GM04503 (cell line): ENCODE data around the gene THRSP.
"Not testable (repeated sequence)": the region's sequence is repeated elsewhere in the genome, so short reads cannot be mapped to it uniquely, and the experiment has no call there.

Source experiments
- DNase-seq: peaks from one replicate; pipeline ENCODE4 v3.0.0-alpha.2; 2012; ENCODE audit warnings: low read depth

THRSP gene

GRCh38 chr11:78063440-78064181 lies at the start of gene THRSP:
Gene THRSP, plus strand, starts transcription at chr11:78063861. Its CDS starts 21 bp downstream, at chr11:78063882.
- DNase-seq, result no peak

- not testable (repeated sequence) for DNase-seq
Observed at GRCh38 chr11:78014937-78015520, 48.6 kb upstream of the THRSP start.

GRCh38 chr11:78015878-78016277 lies 47.8 kb upstream of the THRSP start:
- DNase-seq, result no peak

- no peak for DNase-seq
Observed at GRCh38 chr11:78019808-78020207, 43.9 kb upstream of the THRSP start.

- DNase-seq, result no peak
Observed at GRCh38 chr11:78020246-78020645, 43.4 kb upstream of the THRSP start.

GRCh38 chr11:78021611-78022010 lies 42.0 kb upstream of the THRSP start:
- DNase-seq, result no peak

- DNase-seq, result no peak
Observed at GRCh38 chr11:78022397-78023396, 41.0 kb upstream of the THRSP start, which contains the start of gene KCTD14. Gene KCTD14, minus strand, starts transcription at chr11:78023276. Its CDS starts 27 bp downstream, at chr11:78023249.

- no peak for DNase-seq
Observed at GRCh38 chr11:78023426-78023825, 40.2 kb upstream of the THRSP start.

GRCh38 chr11:78025378-78025777 lies 38.3 kb upstream of the THRSP start:
- no peak for DNase-seq

GRCh38 chr11:78027759-78028158 lies 35.9 kb upstream of the THRSP start:
- DNase-seq, result no peak

GRCh38 chr11:78028423-78028822 lies 35.2 kb upstream of the THRSP start:
- not testable (repeated sequence) for DNase-seq

GRCh38 chr11:78030429-78031325 lies 33.0 kb upstream of the THRSP start:
- no peak for DNase-seq

- DNase-seq, result no peak
Observed at GRCh38 chr11:78031629-78032028, 32.0 kb upstream of the THRSP start.

GRCh38 chr11:78032090-78032489 lies 31.6 kb upstream of the THRSP start:
- no peak for DNase-seq

GRCh38 chr11:78033040-78033439 lies 30.6 kb upstream of the THRSP start:
- DNase-seq, result no peak

GRCh38 chr11:78034623-78035022 lies 29.0 kb upstream of the THRSP start:
- DNase-seq, result no peak

- DNase-seq, result no peak
Observed at GRCh38 chr11:78036313-78036712, 27.3 kb upstream of the THRSP start.

- DNase-seq, result no peak
Observed at GRCh38 chr11:78037056-78037455, 26.6 kb upstream of the THRSP start.

GRCh38 chr11:78037825-78038620 lies 25.6 kb upstream of the THRSP start:
- no peak for DNase-seq

- DNase-seq, result no peak
Observed at GRCh38 chr11:78038697-78039313, 24.9 kb upstream of the THRSP start.
